Measurements from ENCODE around the gene MYL12B.

MYL12B gene

DNA sequence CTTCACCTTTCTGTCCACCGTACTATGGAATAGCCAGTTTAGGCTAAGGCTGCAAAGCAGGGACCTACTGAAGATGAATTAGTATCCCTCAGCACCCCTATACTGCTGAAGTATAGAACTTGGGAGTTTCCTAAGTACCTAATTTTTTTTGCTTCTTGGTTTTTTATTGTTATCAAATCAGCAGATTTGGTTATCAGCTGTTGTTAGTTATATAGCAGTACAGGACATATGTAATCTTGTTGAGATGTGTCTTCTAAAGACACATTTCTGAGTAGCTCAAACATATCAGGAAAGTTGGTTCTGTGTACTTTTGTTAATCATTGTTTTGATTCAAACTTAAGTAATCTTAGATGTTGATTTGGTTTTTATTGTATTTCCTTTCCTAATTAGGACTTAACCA lies 9.1 kb upstream of the MYL12B start:
- TF ChIP-seq, protein P1, sequence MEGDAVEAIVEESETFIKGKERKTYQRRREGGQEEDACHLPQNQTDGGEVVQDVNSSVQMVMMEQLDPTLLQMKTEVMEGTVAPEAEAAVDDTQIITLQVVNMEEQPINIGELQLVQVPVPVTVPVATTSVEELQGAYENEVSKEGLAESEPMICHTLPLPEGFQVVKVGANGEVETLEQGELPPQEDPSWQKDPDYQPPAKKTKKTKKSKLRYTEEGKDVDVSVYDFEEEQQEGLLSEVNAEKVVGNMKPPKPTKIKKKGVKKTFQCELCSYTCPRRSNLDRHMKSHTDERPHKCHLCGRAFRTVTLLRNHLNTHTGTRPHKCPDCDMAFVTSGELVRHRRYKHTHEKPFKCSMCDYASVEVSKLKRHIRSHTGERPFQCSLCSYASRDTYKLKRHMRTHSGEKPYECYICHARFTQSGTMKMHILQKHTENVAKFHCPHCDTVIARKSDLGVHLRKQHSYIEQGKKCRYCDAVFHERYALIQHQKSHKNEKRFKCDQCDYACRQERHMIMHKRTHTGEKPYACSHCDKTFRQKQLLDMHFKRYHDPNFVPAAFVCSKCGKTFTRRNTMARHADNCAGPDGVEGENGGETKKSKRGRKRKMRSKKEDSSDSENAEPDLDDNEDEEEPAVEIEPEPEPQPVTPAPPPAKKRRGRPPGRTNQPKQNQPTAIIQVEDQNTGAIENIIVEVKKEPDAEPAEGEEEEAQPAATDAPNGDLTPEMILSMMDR (IDR thresholded peaks at IDR 0.05; ENCODE audit: insufficient read depth, low read depth, low read length, missing control alignments), result no peak
- DNase-seq (ENCODE audit: low read depth), result no peak
- H3K4me3 ChIP-seq (ENCODE audit: low read length), result no peak overlapping the region

DNA sequence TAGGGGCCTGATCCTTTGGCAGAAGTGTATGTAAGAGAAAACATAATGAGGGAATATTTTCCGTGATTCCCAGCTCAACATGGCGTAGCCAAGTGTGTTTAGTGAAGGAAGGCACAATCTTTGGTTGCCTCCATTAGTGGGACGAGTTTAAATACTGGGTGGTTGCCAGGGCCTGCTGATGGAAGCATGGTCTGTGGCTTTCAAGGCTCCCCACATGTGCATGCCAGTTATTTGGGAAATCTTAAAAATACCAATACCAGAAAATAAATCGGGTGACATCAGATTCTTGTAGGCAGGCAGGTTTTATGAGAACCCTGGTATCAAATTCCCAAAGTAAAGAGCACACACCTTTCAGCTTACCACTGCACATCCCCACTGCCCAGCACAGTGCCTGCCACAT lies 7.2 kb upstream of the MYL12B start:
- H3K4me3 ChIP-seq (ENCODE audit: low read length), result no peak overlapping the region
- DNase-seq (ENCODE audit: low read depth), result no peak
- TF ChIP-seq, protein P1 (IDR thresholded peaks at IDR 0.05; ENCODE audit: insufficient read depth, low read depth, low read length, missing control alignments), result no peak

- peak; percentile 37 for DNase-seq (ENCODE audit: low read depth)
- no peak overlapping the region for H3K4me3 ChIP-seq (ENCODE audit: low read length)
- TF ChIP-seq, protein P1 (IDR thresholded peaks at IDR 0.05; ENCODE audit: insufficient read depth, low read depth, low read length, missing control alignments), result no peak
Measured at GRCh38 chr18:3255611-3256165, 6.2 kb upstream of the MYL12B start.

GRCh38 chr18:3256693-3257626 lies 5.0 kb upstream of the MYL12B start:
- no peak overlapping the region for H3K4me3 ChIP-seq (ENCODE audit: low read length)
- TF ChIP-seq, protein P1 (IDR thresholded peaks at IDR 0.05; ENCODE audit: insufficient read depth, low read depth, low read length, missing control alignments), result no peak
- DNase-seq (ENCODE audit: low read depth), result peak; percentile 90

DNA sequence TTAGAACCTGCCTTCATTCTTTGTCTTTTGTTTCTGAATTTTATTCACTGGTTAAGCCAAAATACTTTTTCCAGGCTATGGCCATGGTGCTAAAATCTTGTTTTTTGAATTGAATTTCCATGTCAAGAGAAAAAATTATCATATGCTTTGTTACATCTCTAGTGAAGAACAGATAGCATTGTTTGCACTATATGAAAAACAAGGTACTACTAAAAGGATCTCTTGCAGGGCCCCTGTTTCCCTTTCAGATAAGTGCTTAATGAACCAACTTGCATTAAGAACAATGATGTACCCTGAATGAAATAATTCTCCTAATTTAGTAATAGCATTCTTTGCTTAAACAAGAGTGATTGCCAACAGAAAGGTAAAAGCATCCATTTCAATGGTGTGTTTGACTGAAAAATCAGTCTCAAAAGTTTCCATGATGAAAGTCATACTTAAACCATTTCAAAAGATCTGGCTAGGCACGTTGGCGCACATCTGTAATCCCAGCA lies 4.3 kb upstream of the MYL12B start:
- H3K4me3 ChIP-seq (ENCODE audit: low read length), result no peak overlapping the region
- TF ChIP-seq, protein P1 (IDR thresholded peaks at IDR 0.05; ENCODE audit: insufficient read depth, low read depth, low read length, missing control alignments), result no peak
- no peak for DNase-seq (ENCODE audit: low read depth)

DNA sequence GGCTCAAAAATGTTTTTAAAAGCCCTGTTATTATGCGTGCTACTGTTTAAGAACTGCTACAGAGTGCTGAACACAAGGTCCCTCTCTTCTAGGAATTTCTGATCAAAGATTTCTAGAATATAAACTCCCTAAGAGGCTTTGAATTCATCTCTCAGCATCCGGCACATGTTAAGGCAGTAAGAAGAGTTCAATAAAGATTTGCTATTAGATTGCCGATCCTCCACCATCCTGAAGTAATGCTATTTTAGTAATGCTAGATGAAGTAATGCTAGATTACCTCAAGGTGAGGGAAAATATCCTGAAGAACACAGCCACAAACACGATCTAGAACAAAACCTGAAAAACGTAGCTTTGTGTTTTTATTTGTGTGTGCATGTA lies 949 bp upstream of the MYL12B start:
- DNase-seq (ENCODE audit: low read depth), result no peak
- H3K4me3 ChIP-seq (ENCODE audit: low read length), result peak overlapping the region; percentile 66
- TF ChIP-seq, protein P1 (IDR thresholded peaks at IDR 0.05; ENCODE audit: insufficient read depth, low read depth, low read length, missing control alignments), result no peak

All from epithelial cell of esophagus (primary cell).